GM12891 (cell line): Measurements from ENCODE around the gene ARHGAP45.

Experiments used
- POLR2A ChIP-seq: IDR thresholded peaks from 2 replicates; pipeline ENCODE4 v1.6.1; 2011; ENCODE audit warnings: low read depth, low read length, control low read depth
- POLR2AphosphoS5 ChIP-seq: IDR thresholded peaks from 2 replicates; pipeline ENCODE4 v1.6.1; 2011; ENCODE audit warnings: low read depth, low read length, control low read depth
- TAF1 ChIP-seq: IDR thresholded peaks from 2 replicates; pipeline ENCODE4 v1.6.1; 2011; ENCODE audit warnings: low read depth, low read length, control low read depth

GRCh38 chr19:1052349-1052975 lies 14.5 kb upstream of the ARHGAP45 start:
- TF ChIP-seq POLR2A = no peak
- TF ChIP-seq POLR2AphosphoS5 = no peak
- no peak for TF ChIP-seq TAF1
